Ovary (tissue), 9 donors: ENCODE measurements around the gene ANGPTL4. TPM values are rescaled to one million over a fixed set of nuclear protein-coding genes. Genes with fewer than 3 reads are reported as not detected.
A peak's percentile ranks its signal among the peaks of the same experiment; 100 is the strongest.
"Not testable (repeated sequence)": the region's sequence is repeated elsewhere in the genome, so short reads cannot be mapped to it uniquely, and the experiment has no call there.

ENCODE experiments used
- DNase-seq, 5 donors: peaks; one replicate each; pipeline ENCODE4 v3.0.0-alpha.2; 2019 to 2020
- H3K27ac ChIP-seq, 2 donors: fragments of 200-600 bp; one replicate each; pipeline versions ENCODE4 v1.5.1 to v1.8.0; 2019 to 2022
- H3K27me3 ChIP-seq: fragments of 200-600 bp; one replicate; pipeline ENCODE4 v1.8.0; 2022
- H3K36me3 ChIP-seq: fragments of 200-600 bp; sonication (generic); one replicate; pipeline ENCODE4 v1.5.1; 2019
- H3K4me1 ChIP-seq: one replicate; pipeline ENCODE4 v1.8.1; 2013; ENCODE audit warnings: mild to moderate bottlenecking, moderate library complexity; ENCODE audit not compliant: insufficient read depth
- H3K4me3 ChIP-seq: fragments of 200-600 bp; sonication (generic); one replicate; pipeline ENCODE4 v1.5.1; 2017
- H3K9me3 ChIP-seq, 2 donors: fragments of 200-600 bp in 1 of 2; sonication (generic) in 1 of 2; one replicate each; pipeline versions ENCODE4 v1.5.1 to v1.8.1; 2013 to 2019; ENCODE audit warnings: mild to moderate bottlenecking in 1 of 2, moderate library complexity in 1 of 2
- EP300 ChIP-seq: sonication (generic); formaldehyde crosslinking; IDR thresholded peaks from one replicate; pipeline ENCODE4 v1.6.1; 2017; ENCODE audit warnings: antibody characterized with exemption
- POLR2A ChIP-seq: fragments of 450-650 bp; IDR thresholded peaks from one replicate; pipeline ENCODE4 v1.6.1; 2017; ENCODE audit warnings: antibody characterized with exemption, mild to moderate bottlenecking, moderate library complexity
- WGBS, 3 donors: extraction: QIAGEN DNeasy Blood & Tissue Kit in 1 of 3; methylation state at CpG; one replicate each; pipeline versions ENCODE4 v1.1.5 to v1.1.7; 2013 to 2017; 5-methylcytosine and 5-hydroxymethylcytosine counted together
- intact Hi-C, 4 donors: fragments of 100-400 bp; cut with DNase I; formaldehyde crosslinking; loops; one replicate each; pipeline versions ENCODE4 v1.11.0 to v1.15.1; 2022 to 2023
- polyA plus RNA-seq, 2 donors: library from polyadenylated mRNA; stranded (reverse); fragments of 200-250 nt in 1 of 2; fragments of 350-450 nt in 1 of 2; fragmentation: Illumina TruSeq in 1 of 2; extraction: RNeasy Lipid Tissue Mini Kit (QIAGEN cat#74804) in 1 of 2; gene quantifications; one replicate each; pipeline ENCODE4 v1.2.3, GENCODE V29; 2013 to 2014
- total RNA-seq, 7 donors: library from RNA; depleted of rRNA in 2 of 7; stranded (reverse); fragments of >200 nt in 2 of 7; fragmentation: NEBNext Ultra II Directional in 3 of 7; extraction: Animal tissue kit (Norgen Biotek cat#: 25700) in 3 of 7; gene quantifications; one replicate each; pipeline versions ENCODE4 v1.1.0 to v1.2.4, GENCODE V29; 2016 to 2023
- TF ChIP-seq, protein P1 (sequence below), 3 donors: fragments of 450-650 bp in 2 of 3; fragments of 200-600 bp in 1 of 3; IDR thresholded peaks; one replicate each; pipeline versions ENCODE4 v1.5.1 to v1.8.0; 2016 to 2022; ENCODE audit warnings: antibody characterized with exemption in 3 of 3, mild to moderate bottlenecking in 1 of 3
- donor health status: DM: no; HTN: no; CAD: no; lungs with moderate emphysema.
- donor health status: DM: no; HTN: no; CAD: no.
- donor health status: Bipolar disorder and iron deficiency.
- donor health status: DM: yes; HTN: yes; CAD: no.
- donor health status: DM: no; HTN: no; CAD: no.
- donor health status: DM: yes; HTN: yes; CAD: no.

The ANGPTL4 gene
- total and polyA plus RNA-seq, 9 donors: 0.71 to 35.0 (median 3.0) TPM

DNA sequence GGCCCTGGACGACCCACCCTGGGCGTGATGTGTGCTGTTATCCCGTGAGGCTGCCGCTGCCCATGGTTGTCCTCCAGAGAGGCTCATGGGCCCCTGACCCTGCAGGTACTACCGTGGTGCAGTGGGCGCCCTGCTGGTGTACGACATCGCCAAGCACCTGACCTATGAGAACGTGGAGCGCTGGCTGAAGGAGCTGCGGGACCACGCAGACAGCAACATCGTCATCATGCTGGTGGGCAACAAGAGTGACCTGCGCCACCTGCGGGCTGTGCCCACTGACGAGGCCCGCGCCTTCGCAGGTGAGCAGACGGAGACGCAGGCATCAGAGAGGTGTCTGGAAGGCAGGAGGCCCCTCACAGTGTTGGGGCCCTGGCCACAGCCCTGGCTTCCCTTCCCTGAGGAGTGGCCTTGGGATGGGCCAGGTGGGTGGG, 38.0 kb downstream of the ANGPTL4 start:
- H3K27ac ChIP-seq: no peak overlapping the region
- no peaks in the 10 kb centered on the region for H3K27me3 ChIP-seq
- TF ChIP-seq POLR2A (no peak), EP300 (no peak)
- TF ChIP-seq, protein P1, sequence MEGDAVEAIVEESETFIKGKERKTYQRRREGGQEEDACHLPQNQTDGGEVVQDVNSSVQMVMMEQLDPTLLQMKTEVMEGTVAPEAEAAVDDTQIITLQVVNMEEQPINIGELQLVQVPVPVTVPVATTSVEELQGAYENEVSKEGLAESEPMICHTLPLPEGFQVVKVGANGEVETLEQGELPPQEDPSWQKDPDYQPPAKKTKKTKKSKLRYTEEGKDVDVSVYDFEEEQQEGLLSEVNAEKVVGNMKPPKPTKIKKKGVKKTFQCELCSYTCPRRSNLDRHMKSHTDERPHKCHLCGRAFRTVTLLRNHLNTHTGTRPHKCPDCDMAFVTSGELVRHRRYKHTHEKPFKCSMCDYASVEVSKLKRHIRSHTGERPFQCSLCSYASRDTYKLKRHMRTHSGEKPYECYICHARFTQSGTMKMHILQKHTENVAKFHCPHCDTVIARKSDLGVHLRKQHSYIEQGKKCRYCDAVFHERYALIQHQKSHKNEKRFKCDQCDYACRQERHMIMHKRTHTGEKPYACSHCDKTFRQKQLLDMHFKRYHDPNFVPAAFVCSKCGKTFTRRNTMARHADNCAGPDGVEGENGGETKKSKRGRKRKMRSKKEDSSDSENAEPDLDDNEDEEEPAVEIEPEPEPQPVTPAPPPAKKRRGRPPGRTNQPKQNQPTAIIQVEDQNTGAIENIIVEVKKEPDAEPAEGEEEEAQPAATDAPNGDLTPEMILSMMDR (IDR thresholded peaks at IDR 0.05): no peak
- intact Hi-C loops: loop anchor here in 1 of 4 donors (10.0 kb wide), 1 partner anchor 103 kb away; the partner anchor contains the start of gene PRAM1
- H3K9me3 ChIP-seq: no peaks in the 10 kb centered on the region
- peaks cover 14% of the 10 kb centered on the region for H3K4me1 ChIP-seq
- WGBS, 3 donors: 94 to 95% (median 95%) methylated on average over 21 of the region's 21 CpGs
- H3K36me3 ChIP-seq: no peaks in the 10 kb centered on the region
- H3K4me3 ChIP-seq: no peak overlapping the region
- DNase-seq: no peak

DNA sequence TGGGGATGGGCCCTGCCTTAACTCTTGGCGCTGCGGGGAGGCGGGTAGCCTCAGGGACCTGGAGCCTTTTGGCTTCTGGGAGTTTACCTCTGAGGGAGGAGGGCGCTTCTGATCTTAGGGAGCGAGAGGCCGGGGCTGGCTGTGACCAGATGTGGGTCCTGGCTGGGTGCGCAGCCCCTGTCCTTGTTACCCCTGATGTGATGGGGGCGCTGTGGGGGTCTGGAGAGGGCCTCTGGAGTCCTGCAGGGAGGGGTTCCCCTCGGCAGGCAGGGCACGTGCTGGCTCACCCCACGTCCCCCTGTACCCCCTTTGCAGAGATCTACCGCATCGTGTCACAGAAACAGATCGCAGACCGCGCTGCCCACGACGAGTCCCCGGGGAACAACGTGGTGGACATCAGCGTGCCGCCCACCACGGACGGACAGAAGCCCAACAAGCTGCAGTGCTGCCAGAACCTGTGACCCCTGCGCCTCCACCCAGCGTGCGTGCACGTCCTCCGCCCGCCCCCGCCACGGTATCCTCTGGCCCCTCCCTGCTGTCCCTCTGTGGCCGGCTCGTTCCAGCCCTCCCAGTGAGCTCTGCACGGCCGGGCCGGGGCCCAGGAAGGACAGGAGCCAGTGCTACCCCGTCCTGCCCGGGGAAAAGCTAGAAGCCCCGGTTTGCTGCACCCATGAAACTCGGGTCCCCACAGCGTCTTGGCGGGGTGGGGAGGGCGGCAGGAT, 39.3 kb downstream of the ANGPTL4 start:
- H3K4me1 ChIP-seq: peaks cover 8% of the 10 kb centered on the region
- H3K27me3 ChIP-seq: no peaks in the 10 kb centered on the region
- H3K4me3 ChIP-seq: no peak overlapping the region
- H3K36me3 ChIP-seq: no peaks in the 10 kb centered on the region
- H3K9me3 ChIP-seq: no peaks in the 10 kb centered on the region
- DNase-seq: peak in 1 of 5 donors; percentile 56
- intact Hi-C loops: loop anchor here in 1 of 4 donors (10.0 kb wide), 1 partner anchor 102 kb away; the partner anchor contains the start of gene PRAM1
- peak overlapping the region in 1 of 2 donors; percentile 38 for H3K27ac ChIP-seq
- TF ChIP-seq POLR2A (no peak), EP300 (no peak)
- TF ChIP-seq, protein P1 (IDR thresholded peaks at IDR 0.05): no peak
- WGBS, 3 donors: 57 to 90% (median 61%) methylated on average over 43 to 44 of the region's 44 CpGs

DNA sequence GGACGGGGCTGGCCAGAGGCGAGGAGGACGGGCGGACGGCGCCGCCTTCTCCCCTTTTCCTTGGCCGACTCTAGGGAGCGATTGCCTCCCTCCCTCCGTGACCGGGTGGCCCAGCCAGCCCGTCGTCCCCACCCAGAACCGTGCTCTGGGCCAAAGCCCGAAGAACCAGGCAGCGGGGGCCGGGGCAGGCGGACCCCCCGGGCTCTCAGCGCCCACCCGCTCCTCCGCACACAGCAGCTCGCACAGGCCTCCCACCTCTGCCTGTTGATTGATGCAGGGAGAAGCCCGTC, 39.8 kb downstream of the ANGPTL4 start:
- TF ChIP-seq POLR2A (no peak), EP300 (no peak)
- TF ChIP-seq, protein P1 (IDR thresholded peaks at IDR 0.05): no peak
- H3K4me1 ChIP-seq: peaks cover 7% of the 10 kb centered on the region
- WGBS, 3 donors: 31 to 81% (median 65%) methylated on average over 23 to 24 of the region's 24 CpGs
- H3K36me3 ChIP-seq: no peaks in the 10 kb centered on the region
- DNase-seq: peak in 1 of 5 donors; percentile 47
- no peaks in the 10 kb centered on the region for H3K27me3 ChIP-seq
- H3K4me3 ChIP-seq: no peak overlapping the region
- H3K9me3 ChIP-seq: no peaks in the 10 kb centered on the region
- H3K27ac ChIP-seq: peak overlapping the region in 1 of 2 donors; percentile 38
- intact Hi-C loops: loop anchor here in 1 of 4 donors (10.0 kb wide), 1 partner anchor 101 kb away; the partner anchor contains the start of gene PRAM1

DNA sequence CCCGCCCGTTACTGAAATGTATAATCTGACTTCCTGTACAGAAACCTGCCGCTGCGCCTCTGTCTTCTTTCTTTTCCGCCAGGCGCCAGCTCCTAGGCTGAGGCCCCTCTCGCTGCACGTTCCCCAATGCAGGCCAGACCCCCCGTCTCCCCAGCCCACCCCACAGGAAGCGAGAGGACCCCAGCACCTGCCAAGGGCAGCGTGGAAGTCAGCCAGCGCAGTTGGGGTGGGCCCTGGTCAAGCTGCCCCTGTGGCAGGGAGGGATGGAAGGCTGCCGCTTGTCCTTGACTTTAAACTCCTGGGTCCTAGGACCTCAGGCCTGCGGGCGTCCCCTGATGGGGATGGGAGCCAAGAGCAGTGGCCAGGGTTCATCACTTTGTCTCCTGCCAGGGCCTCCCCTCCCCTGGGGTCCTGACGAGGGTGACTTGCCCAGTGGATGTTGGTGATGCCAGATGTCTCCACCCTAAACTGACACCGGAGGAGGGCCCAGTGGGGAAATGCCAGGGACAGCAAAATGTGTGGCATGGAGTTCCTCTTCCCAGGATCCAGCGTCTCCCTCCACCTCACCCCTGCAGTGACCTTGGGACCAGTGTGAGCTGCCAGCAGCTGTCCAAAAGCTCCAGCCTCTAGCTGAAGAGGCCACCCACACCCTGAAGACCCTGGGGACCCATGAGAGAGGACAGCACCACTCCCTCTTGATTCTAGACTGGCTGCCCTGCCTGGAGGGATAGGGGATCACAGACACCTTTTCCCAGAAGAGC, 40.6 kb downstream of the ANGPTL4 start:
- intact Hi-C loops: loop anchor here in 1 of 4 donors (10.0 kb wide), 1 partner anchor 100 kb away; the partner anchor contains the start of gene PRAM1
- no peaks in the 10 kb centered on the region for H3K36me3 ChIP-seq
- TF ChIP-seq, protein P1 (IDR thresholded peaks at IDR 0.05): no peak
- TF ChIP-seq POLR2A (no peak), EP300 (no peak)
- DNase-seq: peak in 3 of 5 donors; percentile 36 to 63 (median 55)
- WGBS, 3 donors: 47 to 79% (median 62%) methylated on average over 18 of the region's 18 CpGs
- H3K9me3 ChIP-seq: no peaks in the 10 kb centered on the region
- H3K27ac ChIP-seq: peak overlapping the region in 1 of 2 donors; percentile 38
- H3K27me3 ChIP-seq: no peaks in the 10 kb centered on the region
- H3K4me3 ChIP-seq: no peak overlapping the region
- peaks cover 7% of the 10 kb centered on the region for H3K4me1 ChIP-seq

DNA sequence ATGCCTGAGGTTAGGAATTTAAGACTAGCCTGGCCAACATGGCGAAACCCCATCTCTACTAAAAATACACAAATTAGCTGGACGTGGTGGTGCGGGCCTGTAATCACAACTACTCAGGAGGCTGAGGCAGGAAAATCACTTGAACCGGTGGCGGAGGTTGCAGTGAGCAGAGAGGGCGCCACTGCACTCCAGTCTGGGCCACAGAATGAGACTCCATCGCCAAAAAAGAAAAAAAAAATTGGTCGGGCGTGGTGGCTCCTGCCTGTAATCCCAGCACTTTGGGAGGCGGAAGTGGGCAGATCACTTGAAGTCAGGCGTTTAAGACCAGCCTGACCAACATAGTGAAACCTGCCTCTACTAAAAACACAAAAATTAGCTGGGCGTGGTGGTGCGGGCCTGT, 46.8 kb downstream of the ANGPTL4 start:
- not testable (repeated sequence) for DNase-seq, H3K4me1 ChIP-seq, H3K36me3 ChIP-seq, H3K27me3 ChIP-seq, H3K9me3 ChIP-seq, H3K4me3 ChIP-seq, H3K27ac ChIP-seq
- WGBS, 3 donors: 82 to 90% (median 82%) methylated on average over 13 of the region's 13 CpGs
- intact Hi-C loops: loop anchor here in 1 of 4 donors (5.0 kb wide), 1 partner anchor 97 kb away; no protein-coding TSS in a partner anchor
